RWPE1 (cell line): Measurements from ENCODE around the gene RAB3C.

Experiments
- CTCF ChIA-PET: fragments of 350-600 bp; sonication (Branson Sonifier 250); formaldehyde crosslinking; extraction: SDS; loops from one replicate; lab custom pipeline; 2021; lab: Yijun Ruan, JAX
- POLR2A ChIA-PET: fragments of 400-600 bp; formaldehyde crosslinking; extraction: SDS; loops from one replicate; lab custom pipeline; 2020; ENCODE audit warnings: antibody characterized with exemption; ENCODE audit not compliant: low non-redundant PET; lab: Yijun Ruan, JAX
- DNase-seq: peaks from one replicate; pipeline ENCODE4 v3.0.0; 2012; ENCODE audit warnings: low spot score
- H3K27ac ChIP-seq: fragments of 450-650 bp; 2 replicates; pipeline ENCODE4 v1.5.1; 2017
- TF ChIP-seq, protein P1 (sequence below): fragments of 450-650 bp; conservative IDR thresholded peaks from 2 replicates; pipeline ENCODE4 v1.5.1; 2017; ENCODE audit warnings: low read depth, mild to moderate bottlenecking

The RAB3C gene

GRCh38 chr5:58825899-58826298 lies 243.0 kb downstream of the RAB3C start:
- ChIA-PET CTCF (no interaction called here), POLR2A (no interaction called here)
- H3K27ac ChIP-seq: no peak overlapping the region
- no peak for DNase-seq
- TF ChIP-seq, protein P1, sequence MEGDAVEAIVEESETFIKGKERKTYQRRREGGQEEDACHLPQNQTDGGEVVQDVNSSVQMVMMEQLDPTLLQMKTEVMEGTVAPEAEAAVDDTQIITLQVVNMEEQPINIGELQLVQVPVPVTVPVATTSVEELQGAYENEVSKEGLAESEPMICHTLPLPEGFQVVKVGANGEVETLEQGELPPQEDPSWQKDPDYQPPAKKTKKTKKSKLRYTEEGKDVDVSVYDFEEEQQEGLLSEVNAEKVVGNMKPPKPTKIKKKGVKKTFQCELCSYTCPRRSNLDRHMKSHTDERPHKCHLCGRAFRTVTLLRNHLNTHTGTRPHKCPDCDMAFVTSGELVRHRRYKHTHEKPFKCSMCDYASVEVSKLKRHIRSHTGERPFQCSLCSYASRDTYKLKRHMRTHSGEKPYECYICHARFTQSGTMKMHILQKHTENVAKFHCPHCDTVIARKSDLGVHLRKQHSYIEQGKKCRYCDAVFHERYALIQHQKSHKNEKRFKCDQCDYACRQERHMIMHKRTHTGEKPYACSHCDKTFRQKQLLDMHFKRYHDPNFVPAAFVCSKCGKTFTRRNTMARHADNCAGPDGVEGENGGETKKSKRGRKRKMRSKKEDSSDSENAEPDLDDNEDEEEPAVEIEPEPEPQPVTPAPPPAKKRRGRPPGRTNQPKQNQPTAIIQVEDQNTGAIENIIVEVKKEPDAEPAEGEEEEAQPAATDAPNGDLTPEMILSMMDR: no peak

GRCh38 chr5:58827463-58827862 lies 244.6 kb downstream of the RAB3C start:
- POLR2A ChIA-PET: no interaction called here
- TF ChIP-seq, protein P1: no peak
- no peak overlapping the region for H3K27ac ChIP-seq
- CTCF ChIA-PET: no interaction called here
- DNase-seq: no peak

DNA sequence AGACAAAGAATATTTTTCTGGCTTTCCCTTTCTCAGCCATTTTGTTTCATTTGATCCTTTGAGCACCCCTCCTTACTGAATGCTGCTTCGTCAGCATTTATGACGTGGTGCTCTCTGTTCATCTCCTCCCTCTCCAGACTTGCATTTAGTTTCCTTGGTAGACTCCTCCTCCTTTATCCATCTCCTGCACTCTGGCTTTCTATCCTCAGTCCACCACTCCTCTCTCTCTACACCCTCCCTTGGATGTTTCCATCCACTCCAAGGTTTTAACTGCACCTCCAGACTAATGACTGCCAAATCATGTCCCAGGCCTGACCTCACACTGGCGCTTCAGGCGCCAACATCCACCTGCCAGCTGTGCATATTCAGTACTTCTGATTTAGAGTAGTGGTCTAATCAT lies 245.4 kb downstream of the RAB3C start:
- CTCF ChIA-PET: no interaction called here
- POLR2A ChIA-PET: no interaction called here
- DNase-seq: no peak
- no peak overlapping the region for H3K27ac ChIP-seq
- TF ChIP-seq, protein P1: no peak

DNA sequence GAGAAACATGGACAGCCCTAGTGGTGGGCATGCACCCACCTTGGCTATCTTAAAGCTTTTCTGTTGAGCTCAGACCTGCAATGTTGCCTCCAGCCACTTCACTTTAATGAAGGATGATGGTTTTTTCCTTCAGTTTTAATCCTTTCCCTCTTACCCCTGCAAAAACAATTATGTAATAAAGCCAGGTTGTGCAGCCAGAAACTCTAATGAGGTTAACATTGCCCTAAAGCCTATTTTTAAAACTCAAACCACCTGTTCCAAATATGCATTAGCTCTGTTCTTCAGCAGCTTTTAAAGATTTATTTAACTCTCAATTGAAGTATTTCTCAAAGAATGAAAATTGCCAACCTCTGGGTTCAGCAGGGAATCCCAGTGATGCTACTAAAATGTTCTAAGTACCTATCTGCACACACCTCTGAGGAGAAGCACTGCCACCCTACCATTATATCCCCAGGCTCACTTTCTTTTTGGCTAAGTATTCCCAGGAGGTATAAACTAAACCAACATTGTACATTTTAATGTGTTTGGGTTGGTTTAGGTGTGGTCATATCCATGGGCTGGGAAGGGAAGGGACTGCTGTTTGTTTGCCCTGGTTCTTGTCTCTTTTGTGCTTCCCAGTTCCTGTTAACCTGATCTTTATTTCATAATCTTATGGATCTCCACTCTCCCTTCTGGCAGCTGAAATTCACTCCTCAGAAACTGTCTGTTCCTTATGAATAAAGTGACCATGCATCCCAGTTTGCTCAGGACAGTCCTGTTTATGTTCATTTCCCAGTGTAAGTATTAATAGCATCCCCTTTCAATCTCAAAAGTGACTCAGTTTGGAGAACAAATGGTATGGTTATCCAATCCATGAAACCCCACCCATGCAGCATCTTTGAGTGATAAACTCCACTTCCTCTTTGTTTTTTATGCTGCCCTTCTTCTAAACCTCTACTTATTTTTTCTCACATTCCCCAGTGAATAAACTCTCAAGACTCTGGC lies 251.7 kb downstream of the RAB3C start:
- TF ChIP-seq, protein P1: no peak
- no peak overlapping the region for H3K27ac ChIP-seq
- no peak for DNase-seq
- ChIA-PET CTCF (interaction anchor here (0.6 to 0.8 kb wide), 3 partner anchors 13 to 37 kb away, joined by 3 to 4 read pairs (median 3); no protein-coding TSS in a partner anchor), POLR2A (no interaction called here)

DNA sequence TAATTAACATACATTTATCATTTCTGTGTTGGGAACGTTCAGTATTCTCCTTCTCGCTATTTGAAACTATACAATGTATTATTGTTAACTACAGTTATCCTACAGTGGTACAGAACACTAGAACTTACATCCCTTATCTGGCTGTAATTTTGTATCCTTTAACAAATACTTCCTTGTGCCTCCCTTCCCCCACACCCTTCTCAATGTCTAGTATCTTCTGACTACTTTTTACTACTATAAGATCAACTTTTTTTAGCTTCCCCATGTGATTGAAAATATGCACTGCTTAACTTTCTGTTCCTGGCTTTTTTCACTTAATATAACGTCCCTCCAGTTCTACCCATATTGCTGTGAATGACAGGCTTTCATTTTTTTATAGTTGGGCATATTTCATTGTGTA lies 253.5 kb downstream of the RAB3C start:
- TF ChIP-seq, protein P1: no peak
- ChIA-PET CTCF (interaction anchor here (0.6 kb wide), 1 partner anchor 25 kb away, joined by 4 read pairs; no protein-coding TSS in a partner anchor), POLR2A (no interaction called here)
- H3K27ac ChIP-seq: no peak overlapping the region
- DNase-seq: no peak

- ChIA-PET CTCF (no interaction called here), POLR2A (interaction anchor here (0.6 kb wide), 1 partner anchor 239 kb away, joined by 3 read pairs; no protein-coding TSS in a partner anchor)
- no peak for DNase-seq
- TF ChIP-seq, protein P1: no peak
- H3K27ac ChIP-seq: no peak overlapping the region
Observed at GRCh38 chr5:58838729-58839128, 255.9 kb downstream of the RAB3C start.
